ENCODE data around the gene RAD51B.
"Not testable (repeated sequence)": the region's sequence is repeated elsewhere in the genome, so short reads cannot be mapped to it uniquely, and the experiment has no call there.

- TF ChIP-seq CTCF (IDR thresholded peaks at IDR 0.05); POLR2AphosphoS5 (IDR thresholded peaks at IDR 0.05; ENCODE audit: low read depth, low read length); TCF7L2 (IDR thresholded peaks at IDR 0.05; ENCODE audit: low read depth, low read length): not testable (repeated sequence)
Measured at GRCh38 chr14:68258995-68259394, 439.4 kb downstream of the RAD51B start.
